T-helper 17 cell (primary cell): ENCODE measurements around the gene DPP10. TPM values are rescaled to one million over a fixed set of nuclear protein-coding genes. Genes with fewer than 3 reads are reported as not detected.
"Not testable (repeated sequence)": the region's sequence is repeated elsewhere in the genome, so short reads cannot be mapped to it uniquely, and the experiment has no call there.

ENCODE experiments used
- ATAC-seq: fragments of 150-1000 bp; cut with Tn5 transposase; 2 replicates; pipeline ENCODE4 v1.10.0; 2021; ENCODE audit warnings: mild to moderate bottlenecking, moderate library complexity
- DNase-seq, 3 donors: peaks; one replicate each; pipeline versions ENCODE4 v3.0.0 to v3.0.0-alpha.2; 2020 to 2021
- H3K9me3 ChIP-seq: one replicate; pipeline ENCODE4 v1.7.0; 2013; ENCODE audit warnings: low read length, mild to moderate bottlenecking; ENCODE audit not compliant: control insufficient read depth, poor library complexity, severe bottlenecking
- H3K27ac Mint-ChIP-seq: one replicate; pipeline ENCODE4 v1.8.0; 2022; ENCODE audit warnings: mild to moderate bottlenecking, moderate library complexity, mixed read lengths
- H3K27me3 Mint-ChIP-seq: one replicate; pipeline ENCODE4 v1.8.0; 2022; ENCODE audit warnings: mixed read lengths
- H3K36me3 Mint-ChIP-seq: one replicate; pipeline ENCODE4 v1.8.0; 2022; ENCODE audit warnings: low read depth, mixed read lengths
- H3K4me1 Mint-ChIP-seq: one replicate; pipeline ENCODE4 v1.8.0; 2022; ENCODE audit warnings: mild to moderate bottlenecking, mixed read lengths
- H3K4me3 Mint-ChIP-seq: one replicate; pipeline ENCODE4 v1.8.0; 2022; ENCODE audit warnings: mild to moderate bottlenecking, moderate library complexity, mixed read lengths
- total RNA-seq, 4 donors: library from RNA in 2 of 4; stranded (reverse) in 2 of 4; gene quantifications; one replicate each; pipeline ENCODE4 v1.2.3 and lab custom pipeline; 2022 to 2026

The DPP10 gene
- total RNA-seq, 2 donors from 2014 or later = not detected

DNA sequence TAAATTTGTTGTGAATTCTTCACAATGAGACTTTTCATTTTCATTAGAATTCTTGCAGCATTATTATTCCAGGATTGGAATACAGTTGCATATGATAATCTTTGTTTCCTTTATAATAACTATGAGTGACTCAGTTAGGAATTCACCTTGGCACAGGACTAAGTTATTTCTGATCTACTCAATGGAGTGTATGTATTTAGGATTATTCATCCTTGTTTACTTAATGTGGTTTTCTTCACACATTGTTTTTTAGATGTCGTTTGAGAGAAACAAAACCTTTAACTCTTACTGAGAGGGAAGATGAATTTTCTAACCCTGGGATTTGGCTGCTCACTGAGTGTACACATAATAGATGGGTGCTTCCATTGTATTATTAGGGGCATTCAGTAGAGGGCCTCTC lies 970.1 kb downstream of the DPP10 start:
- Mint-ChIP-seq H3K4me1 (no peaks in the 10 kb centered on the region), H3K4me3 (no peak overlapping the region), H3K36me3 (no peaks in the 10 kb centered on the region), H3K27me3 (no peaks in the 10 kb centered on the region), H3K27ac (no peak overlapping the region)
- ATAC-seq (no peak), DNase-seq (no peak)
- H3K9me3 ChIP-seq = no peaks in the 10 kb centered on the region

DNA sequence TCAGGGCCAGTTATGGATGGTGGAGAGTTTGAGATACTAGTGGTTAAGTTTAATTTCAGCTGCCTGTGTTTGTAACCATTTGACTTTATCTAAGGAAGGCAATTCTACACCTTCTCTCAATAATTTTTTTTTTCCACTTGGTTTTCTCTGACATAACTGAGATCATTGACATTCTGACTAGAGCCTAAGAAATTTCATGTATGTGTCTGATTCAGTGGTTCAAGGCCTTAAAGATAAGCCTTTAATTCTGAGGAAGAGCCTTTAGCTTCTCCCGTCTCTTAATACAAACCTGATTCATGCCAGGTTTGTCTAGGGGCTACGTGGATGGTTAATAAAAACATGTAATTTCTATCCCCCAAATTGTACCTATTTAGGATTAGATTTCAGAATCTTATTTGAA lies 971.4 kb downstream of the DPP10 start:
- Mint-ChIP-seq H3K36me3 (no peaks in the 10 kb centered on the region), H3K27me3 (no peaks in the 10 kb centered on the region), H3K27ac (no peak overlapping the region), H3K4me3 (no peak overlapping the region), H3K4me1 (no peaks in the 10 kb centered on the region)
- DNase-seq (no peak), ATAC-seq (no peak)
- H3K9me3 ChIP-seq = no peaks in the 10 kb centered on the region

DNA sequence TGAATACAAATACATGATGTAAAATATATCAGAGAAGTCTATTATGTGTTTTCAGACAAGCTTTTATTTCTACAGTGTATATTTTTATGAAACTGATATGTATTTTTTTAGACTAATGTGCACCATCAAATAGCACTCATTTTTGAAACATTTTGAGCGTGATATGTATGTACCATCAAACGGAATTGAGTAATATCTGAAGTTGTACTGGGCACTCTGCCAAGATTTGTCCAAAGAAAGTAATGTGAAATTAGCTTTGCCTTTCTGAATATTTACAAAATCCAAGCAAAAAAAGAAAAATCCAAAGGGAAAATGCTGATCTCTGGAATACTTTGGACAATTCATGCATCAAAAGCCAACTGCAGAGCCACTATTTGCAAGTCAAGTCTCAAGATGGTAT lies 972.0 kb downstream of the DPP10 start:
- H3K9me3 ChIP-seq = no peaks in the 10 kb centered on the region
- Mint-ChIP-seq H3K36me3 (no peaks in the 10 kb centered on the region), H3K4me1 (no peaks in the 10 kb centered on the region), H3K4me3 (no peak overlapping the region), H3K27ac (no peak overlapping the region), H3K27me3 (no peaks in the 10 kb centered on the region)
- no peak for DNase-seq
- ATAC-seq = no peak

DNA sequence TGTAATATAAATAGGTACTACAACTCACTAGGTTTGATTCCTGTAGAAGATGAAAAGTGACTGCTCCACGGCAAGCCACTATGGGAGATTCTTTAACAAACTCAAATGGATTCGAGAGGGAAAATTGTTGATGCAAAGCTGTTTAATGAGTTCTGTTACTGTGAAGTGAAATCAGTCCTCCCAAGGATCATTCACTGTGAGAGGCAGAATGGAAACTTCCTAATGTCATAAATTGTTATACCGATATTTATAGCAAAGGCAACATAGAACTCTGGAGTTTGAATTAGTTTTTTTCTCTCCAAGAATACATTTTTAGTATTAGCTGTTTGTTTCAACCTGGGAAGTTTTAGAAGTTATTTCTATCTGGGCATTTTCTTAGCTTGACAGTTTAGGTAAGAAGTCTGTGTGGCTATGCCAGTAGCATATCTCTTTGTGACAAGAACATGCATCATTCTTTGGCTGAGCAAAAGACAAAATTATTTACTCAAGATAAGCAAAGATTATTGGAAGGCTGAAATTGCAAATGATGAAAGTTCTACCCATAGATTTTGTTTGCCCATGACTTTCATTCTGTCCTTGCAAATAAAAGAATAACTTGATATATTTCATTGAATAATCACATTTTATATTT lies 979.7 kb downstream of the DPP10 start:
- no peaks in the 10 kb centered on the region for H3K36me3 Mint-ChIP-seq
- H3K9me3 ChIP-seq = no peaks in the 10 kb centered on the region
- ATAC-seq = no peak
- no peaks in the 10 kb centered on the region for H3K27me3 Mint-ChIP-seq
- no peak overlapping the region for H3K4me3 Mint-ChIP-seq
- DNase-seq = no peak
- no peaks in the 10 kb centered on the region for H3K4me1 Mint-ChIP-seq
- H3K27ac Mint-ChIP-seq = no peak overlapping the region

DNA sequence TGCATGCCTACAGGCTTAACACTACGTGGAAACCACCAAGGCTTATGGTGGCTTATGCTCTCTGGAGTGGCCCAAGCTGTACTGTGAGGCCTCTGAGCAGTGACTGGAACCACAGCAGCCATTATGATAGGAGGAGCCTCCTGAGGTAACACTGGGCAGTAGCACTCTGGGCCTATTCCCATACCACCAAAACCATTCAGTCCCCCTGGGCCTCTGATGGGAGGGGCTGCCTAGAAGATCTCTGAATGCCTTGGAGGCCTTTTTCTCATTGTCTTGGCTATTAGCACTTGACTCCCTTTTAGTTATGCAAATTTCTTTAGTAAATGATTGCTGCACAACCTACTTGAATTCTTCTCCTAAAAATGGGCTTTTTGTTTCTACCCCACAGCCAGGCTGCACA lies 985.0 kb downstream of the DPP10 start:
- no peaks in the 10 kb centered on the region for H3K36me3 Mint-ChIP-seq
- DNase-seq = no peak
- no peaks in the 10 kb centered on the region for H3K4me1 Mint-ChIP-seq
- H3K27ac Mint-ChIP-seq = no peak overlapping the region
- no peaks in the 10 kb centered on the region for H3K27me3 Mint-ChIP-seq
- no peaks in the 10 kb centered on the region for H3K9me3 ChIP-seq
- ATAC-seq = no peak
- H3K4me3 Mint-ChIP-seq = no peak overlapping the region

DNA sequence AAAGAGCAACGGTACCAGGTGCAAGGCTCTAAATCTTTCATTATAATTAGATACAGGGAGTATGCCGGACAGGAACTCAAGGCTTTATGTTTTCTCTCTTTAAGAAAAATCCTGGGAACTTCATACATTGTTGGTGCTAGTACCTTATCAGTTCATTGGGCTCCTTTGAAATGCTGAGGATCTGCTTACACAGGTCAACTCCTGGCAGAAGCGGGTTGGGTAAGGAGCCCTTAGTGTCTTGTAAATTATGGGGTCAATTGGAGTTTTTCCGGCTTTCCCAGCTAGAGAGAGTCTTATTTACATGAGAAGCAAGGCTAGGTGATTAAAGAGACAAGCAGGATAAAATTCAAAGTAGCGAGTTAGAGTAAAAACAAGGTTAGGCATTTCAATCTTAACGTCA lies 998.3 kb downstream of the DPP10 start:
- not testable (repeated sequence) for H3K4me1 Mint-ChIP-seq, H3K4me3 Mint-ChIP-seq, H3K36me3 Mint-ChIP-seq, H3K27ac Mint-ChIP-seq, H3K9me3 ChIP-seq, H3K27me3 Mint-ChIP-seq, ATAC-seq, DNase-seq

DNA sequence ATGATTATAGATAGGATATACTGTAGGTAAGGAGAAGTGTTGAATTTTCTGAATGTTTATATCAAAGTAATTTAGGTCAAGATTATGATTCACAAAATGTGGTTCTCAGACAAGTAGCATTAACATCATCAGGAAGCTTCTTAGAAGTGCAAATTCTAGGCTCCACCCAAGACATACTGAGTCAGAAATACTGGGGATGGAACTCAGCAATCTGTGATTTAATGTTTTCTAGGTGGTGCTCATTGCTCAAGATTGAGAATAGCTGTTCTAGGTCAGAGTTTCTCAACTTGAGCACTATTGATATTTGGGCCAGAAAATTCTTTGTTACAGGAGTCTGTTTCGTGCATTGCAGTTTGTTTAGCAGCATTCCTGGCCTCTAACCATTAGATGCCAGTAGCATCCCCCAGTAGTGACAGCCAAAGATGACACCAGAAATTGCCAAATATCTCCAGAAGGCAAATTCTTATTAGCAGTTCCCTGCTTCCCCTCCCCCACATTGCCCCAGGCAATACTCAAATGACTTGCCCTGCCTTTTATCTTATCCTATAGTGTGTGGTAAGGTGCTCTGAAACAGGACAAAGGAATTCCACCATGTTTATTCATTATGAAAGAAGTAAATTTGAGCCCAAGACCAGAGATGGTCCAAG lies 1001.2 kb downstream of the DPP10 start:
- Mint-ChIP-seq H3K4me1 (no peaks in the 10 kb centered on the region), H3K27ac (no peak overlapping the region), H3K27me3 (no peaks in the 10 kb centered on the region), H3K4me3 (no peak overlapping the region), H3K36me3 (no peaks in the 10 kb centered on the region)
- H3K9me3 ChIP-seq = no peaks in the 10 kb centered on the region
- ATAC-seq = no peak
- DNase-seq = no peak

DNA sequence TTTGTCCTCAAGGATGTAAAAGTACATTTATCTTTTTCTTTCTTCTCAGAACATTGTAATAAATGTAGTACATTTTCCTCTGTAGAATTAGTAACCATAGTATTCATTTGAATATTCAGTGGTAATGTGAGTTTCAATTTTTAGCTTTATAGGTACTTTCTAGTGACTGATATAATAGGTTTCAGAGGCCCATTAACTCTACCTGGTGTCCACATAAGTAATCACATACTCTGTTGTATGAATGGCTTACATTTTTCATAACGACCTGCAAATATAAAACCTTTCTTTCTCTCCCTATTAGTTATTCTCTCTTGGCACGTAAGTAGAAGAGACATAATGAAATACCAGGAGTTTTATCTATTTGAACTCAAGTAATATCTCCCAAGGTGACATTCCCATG lies 1017.6 kb downstream of the DPP10 start:
- Mint-ChIP-seq H3K4me1 (no peaks in the 10 kb centered on the region), H3K36me3 (no peaks in the 10 kb centered on the region), H3K27me3 (no peaks in the 10 kb centered on the region), H3K4me3 (no peak overlapping the region), H3K27ac (no peak overlapping the region)
- no peak for ATAC-seq
- H3K9me3 ChIP-seq = no peaks in the 10 kb centered on the region
- DNase-seq = no peak

DNA sequence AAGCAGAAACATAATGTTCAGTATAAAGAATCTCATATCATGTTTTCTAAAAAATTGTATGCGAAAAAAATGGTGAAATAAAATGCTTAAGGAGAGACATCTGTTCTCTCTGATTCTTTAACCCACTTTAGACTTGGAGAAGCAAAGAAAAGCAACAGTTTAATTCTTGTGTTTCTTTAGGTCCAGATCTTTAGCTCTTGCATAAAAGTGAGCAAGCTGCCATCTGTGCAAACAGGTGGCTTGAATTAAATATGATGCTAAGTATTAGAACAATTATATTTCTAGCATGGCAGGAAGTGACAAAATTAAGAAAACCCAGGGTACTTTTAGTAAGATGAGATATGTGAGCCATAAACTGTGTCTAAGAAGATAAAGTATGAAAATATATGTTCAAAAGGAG lies 1038.3 kb downstream of the DPP10 start:
- ATAC-seq = no peak
- no peaks in the 10 kb centered on the region for H3K4me1 Mint-ChIP-seq
- H3K9me3 ChIP-seq = no peaks in the 10 kb centered on the region
- H3K36me3 Mint-ChIP-seq = no peaks in the 10 kb centered on the region
- no peaks in the 10 kb centered on the region for H3K27me3 Mint-ChIP-seq
- no peak for DNase-seq
- H3K4me3 Mint-ChIP-seq = no peak overlapping the region
- H3K27ac Mint-ChIP-seq = no peak overlapping the region

DNA sequence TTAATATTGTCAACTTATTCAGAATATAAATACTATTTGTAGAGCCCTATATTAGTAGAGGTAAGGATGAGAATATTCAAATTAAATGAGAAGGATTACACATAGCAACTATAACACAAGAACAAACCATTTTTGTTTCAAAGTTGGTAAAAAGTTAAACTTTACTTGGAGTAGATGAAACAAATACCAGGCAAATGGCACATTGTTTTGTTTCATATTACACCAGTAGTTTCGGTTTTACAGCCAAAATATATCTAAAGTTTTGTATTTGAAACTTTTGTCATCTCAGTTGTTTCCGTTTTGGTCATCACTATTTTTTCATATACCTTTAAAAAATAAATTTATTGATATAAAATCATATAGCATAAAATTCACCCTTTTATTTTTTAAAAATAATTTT lies 1039.4 kb downstream of the DPP10 start:
- H3K27me3 Mint-ChIP-seq = no peaks in the 10 kb centered on the region
- H3K27ac Mint-ChIP-seq = no peak overlapping the region
- ATAC-seq (no peak), DNase-seq (no peak)
- no peaks in the 10 kb centered on the region for H3K36me3 Mint-ChIP-seq
- H3K4me1 Mint-ChIP-seq = no peaks in the 10 kb centered on the region
- no peaks in the 10 kb centered on the region for H3K9me3 ChIP-seq
- H3K4me3 Mint-ChIP-seq = no peak overlapping the region

DNA sequence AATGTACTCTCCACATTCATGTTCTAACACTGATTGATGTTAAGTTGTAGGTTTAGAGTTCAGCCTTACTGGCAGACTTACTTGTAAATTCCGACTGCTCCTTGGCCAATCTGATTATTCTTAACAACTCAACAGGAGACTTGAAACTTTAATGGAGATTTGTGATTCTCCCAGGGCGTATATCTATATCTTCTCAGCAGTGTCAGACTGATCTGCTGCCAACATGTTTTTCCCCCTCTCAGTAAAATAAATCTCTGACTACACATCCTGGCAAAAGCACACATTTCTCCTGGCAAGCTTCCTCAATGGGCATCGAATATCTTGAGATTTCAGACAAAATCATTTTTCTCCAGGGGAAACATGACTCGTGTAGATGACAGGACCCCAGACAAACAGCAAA lies 1041.2 kb downstream of the DPP10 start:
- no peak for ATAC-seq
- no peaks in the 10 kb centered on the region for H3K36me3 Mint-ChIP-seq

DNA sequence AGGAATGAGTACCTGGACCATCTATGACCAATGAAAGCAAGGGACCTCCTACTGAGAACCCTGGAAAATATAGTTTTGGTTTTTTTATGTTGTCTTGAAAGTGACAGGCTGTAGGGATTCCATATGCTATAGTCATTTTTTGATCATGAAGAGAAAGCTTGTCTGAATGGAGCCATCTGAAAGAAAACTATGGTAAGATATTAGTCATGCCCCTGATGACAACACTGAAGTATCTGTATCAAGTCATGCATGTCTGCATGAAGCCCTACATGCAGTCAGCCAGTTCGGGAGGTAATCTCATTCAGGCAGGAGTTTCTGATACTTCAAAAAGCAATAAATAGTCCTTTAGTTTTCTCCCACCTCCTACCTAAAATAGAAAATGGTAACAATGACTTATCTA lies 1042.0 kb downstream of the DPP10 start:
- Mint-ChIP-seq H3K36me3 (no peaks in the 10 kb centered on the region), H3K4me3 (no peak overlapping the region), H3K4me1 (no peaks in the 10 kb centered on the region), H3K27me3 (no peaks in the 10 kb centered on the region), H3K27ac (no peak overlapping the region)
- DNase-seq (no peak), ATAC-seq (no peak)
- H3K9me3 ChIP-seq = no peaks in the 10 kb centered on the region

More for the DNA sequence above, 1041.2 kb downstream of the DPP10 start:
- Mint-ChIP-seq H3K27ac (no peak overlapping the region), H3K27me3 (no peaks in the 10 kb centered on the region), H3K4me3 (no peak overlapping the region), H3K4me1 (no peaks in the 10 kb centered on the region)
- DNase-seq = no peak
- no peaks in the 10 kb centered on the region for H3K9me3 ChIP-seq

DNA sequence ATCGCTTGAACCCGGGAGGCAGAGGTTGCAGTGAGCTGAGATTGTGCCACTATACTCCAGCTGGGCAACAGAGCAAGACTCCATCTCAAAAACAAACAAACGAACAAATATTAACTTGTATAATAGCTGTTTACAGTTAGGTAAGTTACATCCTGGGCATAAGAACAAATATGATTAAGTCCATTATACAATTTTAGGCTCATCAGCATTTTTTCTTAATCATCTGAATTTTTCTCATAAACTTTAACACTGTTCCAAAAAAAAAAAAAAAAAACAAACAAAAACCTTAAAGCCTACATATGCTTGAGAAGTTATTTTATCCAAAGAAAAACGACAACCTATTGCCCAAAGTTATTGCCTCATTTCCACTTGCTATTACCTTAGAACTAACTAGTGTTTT lies 1042.5 kb downstream of the DPP10 start:
- ATAC-seq = no peak
- H3K4me3 Mint-ChIP-seq = no peak overlapping the region
- no peak overlapping the region for H3K27ac Mint-ChIP-seq
- H3K36me3 Mint-ChIP-seq = no peaks in the 10 kb centered on the region
- H3K4me1 Mint-ChIP-seq = no peaks in the 10 kb centered on the region
- H3K27me3 Mint-ChIP-seq = no peaks in the 10 kb centered on the region
- DNase-seq = no peak
- no peaks in the 10 kb centered on the region for H3K9me3 ChIP-seq

DNA sequence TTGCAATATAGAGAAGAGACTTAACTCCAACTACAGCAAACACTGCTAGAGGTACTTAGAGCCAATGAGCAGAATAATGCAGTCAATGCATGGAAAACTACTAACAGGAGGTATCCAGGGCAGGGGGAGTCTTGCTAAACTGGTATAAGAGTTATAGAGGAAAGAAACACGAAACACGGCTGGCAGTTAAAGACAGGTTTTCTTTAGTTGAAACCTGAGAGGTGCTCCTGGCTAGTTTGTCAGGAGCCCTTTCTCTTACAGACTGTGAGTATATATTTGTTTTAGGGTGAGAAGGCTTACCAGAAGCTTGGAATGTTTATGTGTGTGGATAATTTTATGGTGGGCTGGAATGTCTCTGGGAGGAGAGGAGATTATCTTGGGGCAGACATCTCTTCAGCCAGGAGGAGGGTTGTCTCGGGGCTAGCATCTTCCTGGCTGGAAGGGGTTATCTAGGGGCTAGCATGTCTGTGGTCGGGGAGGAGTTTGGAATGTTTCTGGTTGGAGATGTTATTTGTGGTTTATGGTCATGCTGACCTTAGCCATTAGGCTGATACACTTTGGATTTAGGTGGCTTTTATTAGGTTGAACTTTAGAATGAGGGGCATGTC lies 1048.8 kb downstream of the DPP10 start:
- H3K4me1 Mint-ChIP-seq = no peaks in the 10 kb centered on the region
- DNase-seq = no peak
- ATAC-seq = no peak
- H3K9me3 ChIP-seq = no peaks in the 10 kb centered on the region
- no peak overlapping the region for H3K4me3 Mint-ChIP-seq
- H3K36me3 Mint-ChIP-seq = no peaks in the 10 kb centered on the region
- H3K27me3 Mint-ChIP-seq = no peaks in the 10 kb centered on the region
- no peak overlapping the region for H3K27ac Mint-ChIP-seq
